Hepatocyte (in vitro differentiated cells): Measurements from ENCODE around the gene DACH2. TPM values are rescaled to one million over a fixed set of nuclear protein-coding genes. Genes with fewer than 3 reads are reported as not detected.

Source experiments
- DNase-seq: peaks from one replicate; pipeline ENCODE4 v3.0.0-alpha.2; 2016; ENCODE audit warnings: low spot score
- H2AFZ ChIP-seq: fragments of 200-600 bp; sonication (generic); 2 replicates; pipeline ENCODE4 v1.6.0; 2016; ENCODE audit warnings: antibody characterized with exemption, mild to moderate bottlenecking
- H3K27ac ChIP-seq: fragments of 200-600 bp; sonication (generic); 2 replicates; pipeline ENCODE4 v1.5.1; 2016; ENCODE audit warnings: mild to moderate bottlenecking
- H3K27me3 ChIP-seq: fragments of 200-600 bp; sonication (generic); 2 replicates; pipeline ENCODE4 v1.6.1; 2016
- H3K36me3 ChIP-seq: fragments of 200-600 bp; sonication (generic); replicated peaks from 2 replicates; pipeline ENCODE4 v1.5.1; 2016; ENCODE audit warnings: low read depth; ENCODE audit not compliant: insufficient read depth
- H3K4me1 ChIP-seq: fragments of 200-600 bp; sonication (generic); 2 replicates; pipeline ENCODE4 v1.5.1; 2016; ENCODE audit warnings: mild to moderate bottlenecking, moderate library complexity; ENCODE audit not compliant: insufficient read depth
- H3K4me2 ChIP-seq: fragments of 200-600 bp; sonication (generic); 2 replicates; pipeline ENCODE4 v1.6.0; 2016
- H3K4me3 ChIP-seq: fragments of 200-600 bp; sonication (generic); 2 replicates; pipeline ENCODE4 v1.5.1; 2016; ENCODE audit warnings: mild to moderate bottlenecking
- H3K79me2 ChIP-seq: fragments of 200-600 bp; sonication (generic); 2 replicates; pipeline ENCODE4 v1.6.0; 2017; ENCODE audit warnings: mild to moderate bottlenecking
- H3K9me2 ChIP-seq: fragments of 200-600 bp; sonication (generic); replicated peaks from 2 replicates; pipeline ENCODE4 v1.6.0; 2017; ENCODE audit warnings: mild to moderate bottlenecking; ENCODE audit not compliant: insufficient read depth
- H3K9me3 ChIP-seq: fragments of 200-600 bp; sonication (generic); 2 replicates; pipeline ENCODE4 v1.5.1; 2016; ENCODE audit warnings: low read depth, mild to moderate bottlenecking
- H4K20me1 ChIP-seq: fragments of 200-600 bp; sonication (generic); 2 replicates; pipeline ENCODE4 v1.6.0; 2016; ENCODE audit warnings: mild to moderate bottlenecking; ENCODE audit not compliant: insufficient read depth, poor library complexity, severe bottlenecking
- EZH2 ChIP-seq: fragments of 200-600 bp; sonication (generic); IDR thresholded peaks from 2 replicates; pipeline ENCODE4 v1.6.1; 2016; ENCODE audit warnings: antibody characterized with exemption, mild to moderate bottlenecking, borderline replicate concordance
- EZH2phosphoT487 ChIP-seq: fragments of 200-600 bp; sonication (generic); IDR thresholded peaks from one replicate; pipeline ENCODE4 v1.6.1; 2018; ENCODE audit warnings: antibody characterized with exemption, mild to moderate bottlenecking, low read depth, moderate library complexity; ENCODE audit not compliant: unreplicated experiment, severe bottlenecking
- WGBS: methylation state at CpG from one replicate; pipeline ENCODE4 v1.1.6; 2016; ENCODE audit warnings: low lambda C conversion rate; ENCODE audit errors: missing lambda C conversion rate; 5-methylcytosine and 5-hydroxymethylcytosine counted together
- polyA plus RNA-seq: library from polyadenylated mRNA; unstranded; fragments of >200 nt; fragmentation: Nextera tagmentation; extraction: Ambion mirVana; gene quantifications from 2 replicates; pipeline ENCODE4 v1.2.1, GENCODE V29; 2016
- total RNA-seq: library from RNA; depleted of rRNA; stranded (reverse); fragments of >200 nt; gene quantifications from 2 replicates; pipeline ENCODE4 v1.2.3, GENCODE V29; 2014
- TF ChIP-seq, protein P1 (sequence below): fragments of 200-600 bp; sonication (generic); IDR thresholded peaks from 2 replicates; pipeline ENCODE4 v1.5.1; 2016; ENCODE audit warnings: antibody characterized with exemption, mild to moderate bottlenecking; ENCODE audit not compliant: poor library complexity

Gene DACH2
- total and polyA plus RNA-seq, 2 experiments from 2014 or later = 0.67 to 0.87 TPM

- WGBS = 62% methylated on average over 5 of the region's 5 CpGs
- H3K9me2 ChIP-seq = no peaks in the 10 kb centered on the region
- no peaks in the 10 kb centered on the region for H3K36me3 ChIP-seq
- no peak overlapping the region for H3K4me2 ChIP-seq
- H3K79me2 ChIP-seq = no peaks in the 10 kb centered on the region
- H3K4me3 ChIP-seq = no peak overlapping the region
- H3K9me3 ChIP-seq = no peaks in the 10 kb centered on the region
- no peaks in the 10 kb centered on the region for H3K27me3 ChIP-seq
- H3K4me1 ChIP-seq = no peaks in the 10 kb centered on the region
- no peaks in the 10 kb centered on the region for H4K20me1 ChIP-seq
- H2AFZ ChIP-seq = no peak overlapping the region
- H3K27ac ChIP-seq = no peak overlapping the region
- DNase-seq = no peak
- no peak for TF ChIP-seq EZH2
- TF ChIP-seq, protein P1, sequence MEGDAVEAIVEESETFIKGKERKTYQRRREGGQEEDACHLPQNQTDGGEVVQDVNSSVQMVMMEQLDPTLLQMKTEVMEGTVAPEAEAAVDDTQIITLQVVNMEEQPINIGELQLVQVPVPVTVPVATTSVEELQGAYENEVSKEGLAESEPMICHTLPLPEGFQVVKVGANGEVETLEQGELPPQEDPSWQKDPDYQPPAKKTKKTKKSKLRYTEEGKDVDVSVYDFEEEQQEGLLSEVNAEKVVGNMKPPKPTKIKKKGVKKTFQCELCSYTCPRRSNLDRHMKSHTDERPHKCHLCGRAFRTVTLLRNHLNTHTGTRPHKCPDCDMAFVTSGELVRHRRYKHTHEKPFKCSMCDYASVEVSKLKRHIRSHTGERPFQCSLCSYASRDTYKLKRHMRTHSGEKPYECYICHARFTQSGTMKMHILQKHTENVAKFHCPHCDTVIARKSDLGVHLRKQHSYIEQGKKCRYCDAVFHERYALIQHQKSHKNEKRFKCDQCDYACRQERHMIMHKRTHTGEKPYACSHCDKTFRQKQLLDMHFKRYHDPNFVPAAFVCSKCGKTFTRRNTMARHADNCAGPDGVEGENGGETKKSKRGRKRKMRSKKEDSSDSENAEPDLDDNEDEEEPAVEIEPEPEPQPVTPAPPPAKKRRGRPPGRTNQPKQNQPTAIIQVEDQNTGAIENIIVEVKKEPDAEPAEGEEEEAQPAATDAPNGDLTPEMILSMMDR = no peak
- TF ChIP-seq EZH2phosphoT487 = no peak
These were observed 307.2 kb downstream of the DACH2 start for GRCh38 chrX:86455495-86455894.

DNA sequence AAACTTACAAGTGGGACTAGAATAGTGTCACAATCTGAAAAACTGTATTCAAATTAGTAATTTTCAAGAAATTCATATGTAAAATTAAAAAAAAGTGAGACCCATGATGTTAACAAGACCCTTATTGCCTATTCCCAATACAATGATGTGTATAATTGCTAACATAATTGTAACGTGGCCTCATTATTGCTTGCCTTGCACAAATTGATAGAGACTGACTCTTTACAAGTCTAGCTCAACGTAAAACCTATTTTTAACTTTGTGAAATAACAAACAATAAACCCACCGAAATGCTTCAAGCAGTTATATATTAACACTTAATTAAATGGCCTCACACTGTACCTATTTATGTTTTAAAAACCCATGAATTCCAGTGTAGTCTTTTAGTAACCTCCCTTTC is 312.5 kb downstream of the DACH2 start:
- Histone ChIP-seq H3K4me3 (no peak overlapping the region), H3K36me3 (no peaks in the 10 kb centered on the region), H3K9me2 (no peaks in the 10 kb centered on the region), H3K4me1 (no peaks in the 10 kb centered on the region), H3K79me2 (no peaks in the 10 kb centered on the region), H3K9me3 (no peaks in the 10 kb centered on the region), H4K20me1 (no peaks in the 10 kb centered on the region), H3K27ac (no peak overlapping the region), H3K27me3 (no peaks in the 10 kb centered on the region), H2AFZ (no peak overlapping the region), H3K4me2 (no peak overlapping the region)
- TF ChIP-seq EZH2phosphoT487 (no peak), EZH2 (no peak)
- TF ChIP-seq, protein P1 = no peak
- DNase-seq = no peak
- 44% methylated on average over 3 of the region's 3 CpGs for WGBS

GRCh38 chrX:86504297-86504696 is 356.0 kb downstream of the DACH2 start:
- no peaks in the 10 kb centered on the region for H3K79me2 ChIP-seq
- H3K4me1 ChIP-seq = no peaks in the 10 kb centered on the region
- no peak overlapping the region for H2AFZ ChIP-seq
- no peak for TF ChIP-seq EZH2
- TF ChIP-seq, protein P1 = no peak
- DNase-seq = no peak
- no peaks in the 10 kb centered on the region for H3K9me2 ChIP-seq
- no peaks in the 10 kb centered on the region for H3K36me3 ChIP-seq
- no peaks in the 10 kb centered on the region for H3K27me3 ChIP-seq
- WGBS = 84% methylated on average over 1 of the region's 1 CpG
- H3K27ac ChIP-seq = no peak overlapping the region
- H3K4me3 ChIP-seq = no peak overlapping the region
- H3K9me3 ChIP-seq = no peaks in the 10 kb centered on the region
- no peaks in the 10 kb centered on the region for H4K20me1 ChIP-seq
- H3K4me2 ChIP-seq = no peak overlapping the region

GRCh38 chrX:86507331-86507730 is 359.1 kb downstream of the DACH2 start:
- no peaks in the 10 kb centered on the region for H3K4me1 ChIP-seq
- no peaks in the 10 kb centered on the region for H3K27me3 ChIP-seq
- H3K79me2 ChIP-seq = no peaks in the 10 kb centered on the region
- no peak overlapping the region for H3K4me2 ChIP-seq
- no peaks in the 10 kb centered on the region for H4K20me1 ChIP-seq
- no peaks in the 10 kb centered on the region for H3K36me3 ChIP-seq
- H2AFZ ChIP-seq = no peak overlapping the region
- no peak overlapping the region for H3K4me3 ChIP-seq
- no peak overlapping the region for H3K27ac ChIP-seq
- no peak for DNase-seq
- TF ChIP-seq, protein P1 = no peak
- TF ChIP-seq EZH2phosphoT487 (no peak), EZH2 (no peak)
- 42% methylated on average over 2 of the region's 2 CpGs for WGBS
- no peaks in the 10 kb centered on the region for H3K9me3 ChIP-seq
- H3K9me2 ChIP-seq = no peaks in the 10 kb centered on the region
